Prostate gland (tissue), 2 donors: Measurements from ENCODE around the gene USP47.

Source experiments
- CTCF ChIP-seq, 4 experiments: fragments of 200-600 bp in 2 of 4; fragments of 450-650 bp in 2 of 4; sonication (generic) in 2 of 4; IDR thresholded peaks; 1 replicate in 3 of 4; 2 replicates in 1 of 4; pipeline ENCODE4 v1.5.1; 2016 to 2019; ENCODE audit warnings: antibody characterized with exemption in 4 of 4, mild to moderate bottlenecking in 2 of 4, moderate library complexity in 2 of 4
- POLR2A ChIP-seq: fragments of 450-650 bp; IDR thresholded peaks from one replicate; pipeline ENCODE4 v1.6.1; 2016; ENCODE audit warnings: antibody characterized with exemption, mild to moderate bottlenecking
- POLR2AphosphoS5 ChIP-seq: sonication (generic); formaldehyde crosslinking; IDR thresholded peaks from one replicate; pipeline ENCODE4 v1.6.1; 2017; ENCODE audit warnings: antibody characterized with exemption

DNA sequence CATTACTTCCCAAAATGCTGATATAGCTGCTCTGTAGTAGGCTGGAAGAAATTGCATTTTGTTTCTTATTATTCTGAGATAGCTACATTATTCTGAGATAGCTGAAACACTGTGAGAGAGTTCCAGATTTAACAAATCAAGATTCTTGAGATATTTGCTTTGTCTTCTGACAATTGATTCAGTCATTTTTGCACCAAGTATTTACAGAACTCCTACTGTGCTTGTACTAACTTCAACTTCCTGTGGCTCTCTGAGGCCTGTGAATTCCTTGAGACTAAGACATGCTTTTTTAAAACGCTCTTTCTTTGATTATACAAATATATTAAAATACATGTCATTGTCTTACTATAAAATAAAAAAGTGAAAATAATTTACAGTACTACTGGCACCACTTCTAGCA, 52.7 kb downstream of the USP47 start:
- TF ChIP-seq CTCF (IDR thresholded peaks at IDR 0.05) (no peak), POLR2A (no peak), POLR2AphosphoS5 (no peak)
